ENCODE measurements around the gene LBHD1. TPM values are rescaled to one million over a fixed set of nuclear protein-coding genes. Genes with fewer than 3 reads are reported as not detected.

Gene LBHD1
- total and polyA plus RNA-seq, 2 of the 13 experiments (the other 11 are each of a cell fraction or from before 2014, with no cell fraction given) = 3.2 to 3.7 TPM

- no peak for TF ChIP-seq ZBTB26 (CRISPR knock-in tag; IDR thresholded peaks at IDR 0.05; ENCODE audit: borderline replicate concordance)
- peak; percentile 80 for TF ChIP-seq MYPOP (CRISPR knock-in tag; IDR thresholded peaks at IDR 0.05)
- TF ChIP-seq FOXM1 (CRISPR knock-in tag; IDR thresholded peaks at IDR 0.05) = no peak
- TF ChIP-seq GMEB2 (CRISPR knock-in tag; IDR thresholded peaks at IDR 0.05; ENCODE audit: low read depth) = 0 out of 2 replicates have a peak, but pooled peaks have one; percentile 38
- no peak for TF ChIP-seq BHLHE40 (IDR thresholded peaks at IDR 0.05; ENCODE audit: low read length)
- TF ChIP-seq TCF7L2 (IDR thresholded peaks at IDR 0.05; ENCODE audit: low read depth, low read length) = no peak
- TF ChIP-seq HMGXB4 (CRISPR knock-in tag; IDR thresholded peaks at IDR 0.05; ENCODE audit: borderline replicate concordance in 1 of 2, low read depth in 1 of 2) = peak; percentile 59 to 69; a peak in 3 of 4 replicates
- no peak for TF ChIP-seq E2F5 (CRISPR knock-in tag; conservative IDR thresholded peaks at IDR 0.05)
- no peak for TF ChIP-seq MTA3 (CRISPR knock-in tag; IDR thresholded peaks at IDR 0.05)
- no peak for TF ChIP-seq ZBTB33 (CRISPR knock-in tag; IDR thresholded peaks at IDR 0.05)
- TF ChIP-seq ZNF260 (CRISPR knock-in tag; IDR thresholded peaks at IDR 0.05; ENCODE audit: borderline replicate concordance, low read depth) = no peak
- TF ChIP-seq CREBL2 (CRISPR knock-in tag; IDR thresholded peaks at IDR 0.05; ENCODE audit: borderline replicate concordance) = no peak
- TF ChIP-seq ZBTB2 (CRISPR knock-in tag; IDR thresholded peaks at IDR 0.05; ENCODE audit: low read depth) = peak; percentile 60; the same call in 1 of the 2 replicates
Measured at GRCh38 chr11:62671608-62672389, at the start of gene LBHD1, which contains the start of gene UQCC3 (continued).

Measured in HepG2 (cell line).